Right ventricle myocardium inferior (tissue), 1 donor: ENCODE data around the gene NANOS1. TPM values are rescaled to one million over a fixed set of nuclear protein-coding genes. Genes with fewer than 3 reads are reported as not detected.

Source experiments
- ATAC-seq: fragments of 200-7000 bp; cut with Tn5 transposase; one replicate; pipeline ENCODE4 v1.9.1; 2020; ENCODE audit warnings: mild to moderate bottlenecking, moderate library complexity
- DNase-seq: peaks from one replicate; pipeline ENCODE4 v3.0.0; 2021; ENCODE audit errors: missing footprints
- intact Hi-C: fragments of 100-400 bp; cut with DNase I; formaldehyde crosslinking; loops from one replicate; pipeline ENCODE4 v1.11.0; 2022
- total RNA-seq: library from RNA; stranded (reverse); fragmentation: NEBNext Ultra II Directional; extraction: Animal tissue kit (Norgen Biotek cat#: 25700); gene quantifications from one replicate; pipeline ENCODE4 v1.2.1, GENCODE V29; 2021
- donor health status: DM: no; HTN: yes; CAD: no; lungs with severe emphysema.

The NANOS1 gene
- total RNA-seq, 1 donor from 2014 or later: 16.0 TPM

- intact Hi-C loops: no loop called here
Observed at GRCh38 chr10:119042169-119042568, 12.7 kb downstream of the NANOS1 start.

DNA sequence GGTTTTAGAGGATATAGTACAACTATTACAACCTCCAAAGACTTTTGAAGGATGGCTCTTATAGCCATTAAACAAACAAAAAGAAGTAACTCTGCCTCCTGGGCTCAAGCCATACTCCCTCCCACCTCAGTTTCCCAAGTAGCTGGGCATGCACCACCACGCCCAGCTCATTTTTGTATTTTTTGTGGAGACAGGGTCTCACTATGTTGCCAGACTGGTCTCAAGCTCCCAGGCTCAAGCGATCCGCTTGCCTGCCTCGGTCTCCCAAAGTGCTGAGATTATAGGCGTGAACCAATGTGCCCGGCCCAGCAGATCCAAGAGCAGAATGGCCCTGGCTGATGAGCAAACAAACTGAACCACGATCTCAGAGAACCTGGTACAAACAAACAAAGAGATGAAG, 16.0 kb downstream of the NANOS1 start:
- intact Hi-C loops: no loop called here
- ATAC-seq: no peak
- DNase-seq: no peak

More at GRCh38 chr10:119042169-119042568, 12.7 kb downstream of the NANOS1 start:
- ATAC-seq (no peak), DNase-seq (no peak)

DNA sequence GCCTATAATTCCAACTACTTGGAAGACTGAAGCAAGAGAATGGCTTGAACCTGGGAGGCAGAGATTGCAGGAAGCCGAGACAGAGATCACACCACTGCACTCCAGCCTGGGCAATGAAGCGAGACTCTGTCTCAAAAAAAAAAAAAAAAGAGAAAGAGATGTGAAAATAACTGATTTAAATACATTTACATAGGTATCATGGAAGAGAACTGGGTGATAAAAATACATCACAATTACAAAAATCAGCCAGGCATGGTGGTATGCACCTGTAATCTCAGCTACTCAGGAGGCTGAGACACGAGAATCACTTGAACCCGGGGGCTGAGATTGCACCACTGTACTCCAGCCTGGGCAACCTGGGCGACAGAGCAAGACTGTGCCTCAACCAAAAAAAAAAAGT, 19.8 kb downstream of the NANOS1 start:
- ATAC-seq (no peak), DNase-seq (no peak)
- intact Hi-C loops: no loop called here

DNA sequence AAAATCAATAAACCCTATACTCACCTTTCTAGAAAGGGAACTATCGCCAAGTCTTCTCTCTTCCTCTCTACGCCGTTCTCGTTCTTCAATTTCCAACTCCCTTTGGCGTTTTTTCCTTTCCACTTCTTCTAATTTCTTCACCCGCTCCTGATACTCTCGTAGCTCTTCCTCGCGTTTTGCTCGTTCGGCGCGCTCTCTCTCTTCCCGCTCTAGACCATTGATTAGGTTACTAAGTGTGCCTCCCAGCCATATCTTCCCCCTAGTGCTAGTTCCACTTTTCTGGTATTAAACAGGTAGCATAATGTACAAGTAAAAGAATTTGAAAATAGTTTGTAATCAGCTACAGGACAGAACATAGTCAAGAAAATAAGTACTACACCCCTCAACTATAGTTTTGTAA, 20.3 kb downstream of the NANOS1 start:
- no peak for ATAC-seq
- intact Hi-C loops: no loop called here

GRCh38 chr10:119051775-119052174, 22.3 kb downstream of the NANOS1 start:
- intact Hi-C loops: no loop called here
- DNase-seq (no peak), ATAC-seq (no peak)

More for the DNA sequence above, 20.3 kb downstream of the NANOS1 start:
- no peak for DNase-seq

DNA sequence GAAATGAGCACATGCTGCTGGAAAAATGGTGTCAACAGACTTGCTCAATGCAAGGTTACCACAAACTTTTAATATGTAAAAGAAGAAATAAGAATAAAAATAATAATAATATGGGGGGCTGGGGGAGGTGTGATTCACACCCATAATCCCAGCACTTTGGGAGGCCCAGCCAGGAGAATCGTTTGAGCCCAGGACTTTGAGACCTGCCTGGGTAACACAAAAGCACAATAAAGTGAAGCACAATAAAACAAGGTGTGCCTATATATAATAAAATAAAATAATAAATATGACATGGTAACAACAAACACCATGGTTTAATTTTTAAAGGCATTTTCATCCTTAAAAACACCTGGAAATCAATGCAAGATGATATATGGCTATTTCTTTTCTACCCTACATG, 26.0 kb downstream of the NANOS1 start:
- intact Hi-C loops: no loop called here
- no peak for DNase-seq
- ATAC-seq: no peak

DNA sequence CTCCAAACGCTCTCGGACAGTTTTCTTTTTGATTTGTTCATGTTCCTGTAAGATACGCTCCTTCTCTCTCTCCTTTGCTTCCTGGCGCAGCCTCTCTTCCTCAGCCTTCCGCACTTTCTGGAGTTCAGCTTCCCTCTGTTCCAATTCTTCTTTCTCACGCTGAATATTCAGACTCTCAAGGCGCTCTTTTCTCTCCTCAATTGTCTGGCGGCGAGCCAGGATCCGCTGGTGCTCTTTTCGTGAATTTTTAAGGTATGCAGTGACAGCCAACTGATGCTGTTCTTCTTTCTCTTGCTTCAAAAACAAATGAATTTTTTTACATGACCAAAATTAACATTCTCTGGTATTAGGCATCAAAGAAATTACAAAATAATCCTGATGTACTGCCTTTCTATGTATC, 28.5 kb downstream of the NANOS1 start:
- ATAC-seq: no peak
- intact Hi-C loops: no loop called here
- no peak for DNase-seq

- no peak for ATAC-seq
- no peak for DNase-seq
- intact Hi-C loops: no loop called here
Observed at GRCh38 chr10:119059557-119059956, 30.0 kb downstream of the NANOS1 start.

- intact Hi-C loops: loop anchor here (10.0 kb wide), 1 partner anchor 515 kb away; no protein-coding TSS in a partner anchor
- no peak for DNase-seq
- ATAC-seq: no peak
Observed at GRCh38 chr10:119060107-119060506, 30.6 kb downstream of the NANOS1 start.

DNA sequence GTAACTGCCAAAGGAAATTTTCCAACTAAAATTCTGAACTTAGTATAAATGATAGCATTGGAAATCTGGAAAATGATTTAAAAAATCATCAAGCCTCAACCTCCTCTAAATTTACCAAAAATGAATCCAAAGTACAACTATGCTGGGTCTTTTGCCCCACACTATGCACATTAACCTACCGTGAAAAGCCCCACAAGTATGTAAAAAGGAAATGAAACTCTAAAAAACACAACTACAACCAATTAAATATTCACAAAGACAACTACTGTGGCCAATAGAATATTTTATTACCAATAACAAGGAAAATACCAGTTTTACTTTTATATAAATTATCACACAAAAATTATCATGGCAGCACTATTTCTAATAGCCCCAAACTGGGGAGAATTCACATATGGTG, 31.8 kb downstream of the NANOS1 start:
- intact Hi-C loops: loop anchor here (10.0 kb wide), 1 partner anchor 513 kb away; no protein-coding TSS in a partner anchor
- no peak for DNase-seq
- no peak for ATAC-seq

DNA sequence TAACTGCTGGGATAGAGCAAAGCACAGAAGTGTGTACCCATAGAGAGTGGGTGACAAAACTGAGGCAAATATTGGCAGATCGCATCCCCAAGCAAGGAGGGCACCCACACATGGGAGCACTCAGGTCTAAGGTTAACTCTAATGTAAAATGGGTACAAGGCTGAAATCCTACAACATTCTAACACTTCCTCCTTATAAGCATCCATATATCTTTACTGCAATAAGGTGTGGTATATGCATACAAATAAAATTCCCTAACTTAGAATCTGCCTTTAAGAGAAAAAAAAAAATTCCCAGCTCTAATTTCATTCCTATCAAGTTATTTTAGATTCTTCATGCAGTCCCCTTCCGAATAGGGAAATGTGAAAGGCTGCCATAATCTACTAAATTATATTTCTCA, 32.4 kb downstream of the NANOS1 start:
- ATAC-seq (no peak), DNase-seq (no peak)
- intact Hi-C loops: loop anchor here (10.0 kb wide), 1 partner anchor 513 kb away; no protein-coding TSS in a partner anchor

- ATAC-seq: no peak
- intact Hi-C loops: no loop called here
Observed at GRCh38 chr10:119070395-119071165, 41.1 kb downstream of the NANOS1 start.

GRCh38 chr10:119073584-119073983, 44.1 kb downstream of the NANOS1 start:
- DNase-seq: no peak
- ATAC-seq: no peak
- intact Hi-C loops: no loop called here

More at GRCh38 chr10:119070395-119071165, 41.1 kb downstream of the NANOS1 start:
- no peak for DNase-seq

- ATAC-seq (no peak), DNase-seq (no peak)
- intact Hi-C loops: loop anchor here (5.0 kb wide), 1 partner anchor 46 kb away; no protein-coding TSS in a partner anchor
Observed at GRCh38 chr10:119078422-119079179, 49.1 kb downstream of the NANOS1 start.

GRCh38 chr10:119079599-119080520, 50.3 kb downstream of the NANOS1 start:
- intact Hi-C loops: loop anchor here (2.0 to 5.0 kb wide), 3 partner anchors 25 to 87 kb away; partner anchors contain the start of genes DENND10 and SFXN4
- DNase-seq: peak; percentile 88
- ATAC-seq: peak; percentile 88

- intact Hi-C loops: loop anchor here (2.0 to 5.0 kb wide), 2 partner anchors 24 to 87 kb away; partner anchors contain the start of genes DENND10 and SFXN4
- peak; percentile 97 for ATAC-seq
- peak; percentile 96 for DNase-seq
Observed at GRCh38 chr10:119080521-119081259, 51.2 kb downstream of the NANOS1 start, which contains the start of gene EIF3A. TSS of gene EIF3A (minus strand) at chr10:119080817. CDS start at chr10:119080676, 141 bp downstream.
